Keratinocyte (primary cell): ENCODE results near the gene NOP16. TPM values are rescaled to one million over a fixed set of nuclear protein-coding genes. Genes with fewer than 3 reads are reported as not detected.

Experiments used
- DNase-seq: peaks from one replicate; pipeline ENCODE4 v3.0.0-alpha.2; 2011; ENCODE audit warnings: low read depth, missing footprints, low spot score
- FAIRE-seq: peaks from 2 replicates; lab custom pipeline; 2011; peaks lifted over from hg19 to GRCh38; lab: Jason Lieb, UNC
- H2AFZ ChIP-seq: 2 replicates; pipeline ENCODE4 v1.6.0; 2012; ENCODE audit warnings: low read length, control low read depth, inconsistent platforms; ENCODE audit not compliant: control insufficient read depth
- H3K27ac ChIP-seq: 2 replicates; pipeline ENCODE4 v1.5.1; 2011; ENCODE audit warnings: low read length; ENCODE audit not compliant: control insufficient read depth, insufficient read depth
- H3K27me3 ChIP-seq: 3 replicates; pipeline ENCODE4 v1.6.0; 2011; ENCODE audit warnings: low read length; ENCODE audit not compliant: control insufficient read depth, insufficient read depth; ENCODE audit errors: extremely low read depth
- H3K36me3 ChIP-seq, 2 experiments: 2 replicates in 1 of 2; 3 replicates in 1 of 2; pipeline ENCODE4 v1.5.1; 2011; ENCODE audit warnings: low read length in 2 of 2, mild to moderate bottlenecking in 1 of 2; ENCODE audit not compliant: control insufficient read depth in 2 of 2, insufficient read depth in 2 of 2; ENCODE audit errors: extremely low read depth in 1 of 2
- H3K4me1 ChIP-seq: 3 replicates; pipeline ENCODE4 v1.5.1; 2011; ENCODE audit warnings: low read length; ENCODE audit not compliant: control insufficient read depth, insufficient read depth; ENCODE audit errors: extremely low read depth
- H3K4me2 ChIP-seq: 3 replicates; pipeline ENCODE4 v1.6.0; 2011; ENCODE audit warnings: low read depth, low read length; ENCODE audit not compliant: control insufficient read depth, insufficient read depth; ENCODE audit errors: extremely low read depth
- H3K4me3 ChIP-seq, 3 experiments: fragments of 200-600 bp in 1 of 3; sonication (generic) in 1 of 3; 2 replicates in 2 of 3; 3 replicates in 1 of 3; pipeline ENCODE4 v1.5.1; 2011 to 2016; ENCODE audit warnings: low read length in 3 of 3, mild to moderate bottlenecking in 3 of 3, control low read depth in 2 of 3, inconsistent platforms in 1 of 3, low read depth in 1 of 3, mixed read lengths in 1 of 3, mixed run types in 1 of 3, moderate library complexity in 1 of 3; ENCODE audit not compliant: control insufficient read depth in 2 of 3, insufficient read depth in 2 of 3; ENCODE audit errors: extremely low read depth in 1 of 3
- H3K79me2 ChIP-seq: 2 replicates; pipeline ENCODE4 v1.6.0; 2012; ENCODE audit warnings: low read length; ENCODE audit not compliant: control insufficient read depth, insufficient read depth
- H3K9ac ChIP-seq: 3 replicates; pipeline ENCODE4 v1.6.0; 2011; ENCODE audit warnings: low read length; ENCODE audit not compliant: control insufficient read depth, insufficient read depth; ENCODE audit errors: extremely low read depth
- H3K9me1 ChIP-seq: 3 replicates; pipeline ENCODE4 v1.6.0; 2011; ENCODE audit warnings: low read length; ENCODE audit not compliant: control insufficient read depth, insufficient read depth; ENCODE audit errors: extremely low read depth
- H3K9me3 ChIP-seq: 2 replicates; pipeline ENCODE4 v1.5.1; 2012; ENCODE audit warnings: low read depth, low read length; ENCODE audit not compliant: control insufficient read depth
- H4K20me1 ChIP-seq: 3 replicates; pipeline ENCODE4 v1.6.0; 2011; ENCODE audit warnings: low read length; ENCODE audit not compliant: control insufficient read depth, insufficient read depth; ENCODE audit errors: extremely low read depth
- CTCF ChIP-seq, 3 experiments: IDR thresholded peaks in 1 of 3; conservative IDR thresholded peaks in 1 of 3; optimal IDR thresholded peaks in 1 of 3; 2 replicates in 2 of 3; 3 replicates in 1 of 3; pipeline versions ENCODE3 to v1.5.1; 2011; ENCODE audit warnings: low read length in 3 of 3, mild to moderate bottlenecking in 3 of 3, moderate library complexity in 2 of 3, control low read depth in 1 of 3, inconsistent platforms in 1 of 3; ENCODE audit not compliant: insufficient read depth in 2 of 3; ENCODE audit errors: extremely low read depth in 1 of 3
- EZH2 ChIP-seq: IDR thresholded peaks from one replicate; pipeline ENCODE4 v1.6.1; 2012; ENCODE audit warnings: inconsistent platforms, mild to moderate bottlenecking, low read length, moderate library complexity
- dilution Hi-C: fragments of 300-500 bp; cut with MboI; formaldehyde crosslinking; loops from one replicate; pipeline ENCODE4 v1.7.0; 2020; ENCODE audit warnings: low sequenced_read_pairs; ENCODE audit not compliant: extremely low pct_ligation_motif_present
- polyA plus RNA-seq, 5 experiments: library from polyadenylated mRNA; depleted of rRNA in 3 of 5; stranded (reverse) in 3 of 5; stranded (forward) in 1 of 5; unstranded in 1 of 5; fragments of >200 nt; gene quantifications; 1 replicate in 1 of 5; 2 replicates in 3 of 5; 3 replicates in 1 of 5; pipeline versions ENCODE4 v1.2.1 to v1.2.3, GENCODE V29; 2011 to 2012; ENCODE audit warnings: missing spikeins in 2 of 5, low read depth in 1 of 5, low replicate concordance in 1 of 5
- small RNA-seq, 3 experiments: library from RNA; depleted of rRNA; stranded (forward); fragments of <200 nt; gene quantifications; one replicate each; pipeline ENCODE3, GENCODE V24; 2012; ENCODE audit warnings: low read depth in 3 of 3, low replicate concordance in 1 of 3; ENCODE audit not compliant: insufficient read length in 3 of 3

Gene NOP16
- polyA plus RNA-seq, 1 donor (not counting 4 experiments of a cell fraction or from before 2014, with no cell fraction given) = 96.7 TPM

- FAIRE-seq = no peak
- Histone ChIP-seq H2AFZ (no peak overlapping the region), H3K27ac (no peak overlapping the region), H3K9me3 (no peaks in the 10 kb centered on the region), H3K4me3 (no peak overlapping the region), H3K9me1 (no peaks in the 10 kb centered on the region), H3K27me3 (no peaks in the 10 kb centered on the region), H3K4me2 (no peak overlapping the region), H3K79me2 (no peaks in the 10 kb centered on the region), H3K9ac (no peak overlapping the region), H3K4me1 (peaks cover 6% of the 10 kb centered on the region), H3K36me3 (peaks cover 4 to 6% of the 10 kb centered on the region in 2 experiments), H4K20me1 (no peaks in the 10 kb centered on the region)
- dilution Hi-C loops = no loop called here
- TF ChIP-seq EZH2 (no peak), CTCF (optimal IDR thresholded peaks at IDR 0.05 in 1 of 3, IDR thresholded peaks at IDR 0.05 in 1 of 3, conservative IDR thresholded peaks at IDR 0.05 in 1 of 3; ENCODE audit: extremely low read depth in 1 of 3, insufficient read depth in 2 of 3, low read length in 3 of 3) (no peak)
- DNase-seq = no peak
These were observed 50.5 kb downstream of the NOP16 start for GRCh38 chr5:176337913-176338312.

GRCh38 chr5:176334031-176334770 lies 54.2 kb downstream of the NOP16 start:
- DNase-seq = peak; percentile 15
- dilution Hi-C loops = no loop called here
- TF ChIP-seq CTCF (optimal IDR thresholded peaks at IDR 0.05 in 1 of 3, IDR thresholded peaks at IDR 0.05 in 1 of 3, conservative IDR thresholded peaks at IDR 0.05 in 1 of 3; ENCODE audit: extremely low read depth in 1 of 3, insufficient read depth in 2 of 3, low read length in 3 of 3) (no peak), EZH2 (no peak)

More at GRCh38 chr5:176334031-176334770, 54.2 kb downstream of the NOP16 start:
- Histone ChIP-seq H3K27me3 (no peaks in the 10 kb centered on the region), H4K20me1 (no peaks in the 10 kb centered on the region), H3K4me3 (no peak overlapping the region), H3K79me2 (no peaks in the 10 kb centered on the region), H3K4me2 (peak overlapping the region; percentile 58), H3K4me1 (peaks cover 6% of the 10 kb centered on the region), H3K9ac (no peak overlapping the region), H3K9me1 (no peaks in the 10 kb centered on the region), H3K9me3 (no peaks in the 10 kb centered on the region), H3K27ac (peak overlapping the region; percentile 36), H2AFZ (no peak overlapping the region), H3K36me3 (peaks cover 1 to 6% of the 10 kb centered on the region in 2 experiments)
- FAIRE-seq = no peak

Small RNAs within 50 kb of the gene (small RNA-seq; reads per million reads assigned to genes)
- 0.60 to 9.0 (median 1.8) reads per million in 3 experiments for gene MIR1271

Other genes with a start within 250 kb of the NOP16 start
- gene SIMC1, start 150.2 kb downstream of the NOP16 start, polyA plus RNA-seq = 3.6 to 11.4 TPM (median 5.2 TPM) in 3 replicates
- gene KIAA1191, start 26.8 kb downstream of the NOP16 start, polyA plus RNA-seq = 100 to 128 TPM (median 112 TPM) in 3 replicates
- 0.70 to 2.4 TPM (median 1.6 TPM) in 3 replicates for gene ARL10, start 23.1 kb downstream of the NOP16 start, polyA plus RNA-seq
- 74.6 to 91.4 TPM (median 87.9 TPM) in 3 replicates for gene HIGD2A, start 153 bp upstream of the NOP16 start, polyA plus RNA-seq
- 326 to 485 TPM (median 427 TPM) in 3 replicates for gene CLTB, start 27.9 kb upstream of the NOP16 start, polyA plus RNA-seq
- 44.7 to 63.2 TPM (median 52.9 TPM) in 3 replicates for gene FAF2, start 59.8 kb upstream of the NOP16 start, polyA plus RNA-seq
- 5.3 to 9.9 TPM (median 6.4 TPM) in 3 replicates for gene RNF44, start 148.8 kb upstream of the NOP16 start, polyA plus RNA-seq
- 0.01 TPM in 2 of 3 replicates, not detected in the other for gene CDHR2, start 160.7 kb upstream of the NOP16 start, polyA plus RNA-seq
- gene GPRIN1, start 221.6 kb upstream of the NOP16 start, polyA plus RNA-seq = 4.0 to 4.6 TPM (median 4.4 TPM) in 3 replicates
- gene SNCB, start 241.9 kb upstream of the NOP16 start, polyA plus RNA-seq = 0.21 to 1.00 TPM (median 0.69 TPM) in 3 replicates
- not detected in 3 replicates for gene EIF4E1B, start 242.1 kb upstream of the NOP16 start, polyA plus RNA-seq